Activated B cell treated with CpG ODN at 0.5 μM for 24 hours (primary cell): Measurements from ENCODE around the gene LGI2. TPM values are rescaled to one million over a fixed set of nuclear protein-coding genes. Genes with fewer than 3 reads are reported as not detected.

Experiments used
- ATAC-seq: fragments of 200-7000 bp; cut with Tn5 transposase; one replicate; pipeline ENCODE4 v1.10.0; 2021; ENCODE audit warnings: low read depth, mild to moderate bottlenecking, moderate library complexity
- CTCF ChIA-PET: fragments of 350-600 bp; sonication (Branson Sonifier 250); formaldehyde crosslinking; loops from one replicate; lab custom pipeline; 2021; ENCODE audit warnings: antibody characterized with exemption; lab: Charles Lee
- POLR2A ChIA-PET: fragments of 350-600 bp; sonication (Branson Sonifier 250); formaldehyde crosslinking; loops from one replicate; lab custom pipeline; 2021; ENCODE audit warnings: antibody characterized with exemption; lab: Charles Lee
- DNase-seq: peaks from one replicate; pipeline ENCODE4 v3.0.0; 2022
- H3K27ac Mint-ChIP-seq: one replicate; pipeline ENCODE4 v1.8.0; 2020; ENCODE audit warnings: mixed read lengths
- H3K27me3 Mint-ChIP-seq: one replicate; pipeline ENCODE4 v1.8.0; 2021; ENCODE audit warnings: mixed read lengths
- H3K36me3 Mint-ChIP-seq: one replicate; pipeline ENCODE4 v1.8.0; 2021; ENCODE audit warnings: low read depth, mixed read lengths
- H3K4me1 Mint-ChIP-seq: one replicate; pipeline ENCODE4 v1.8.0; 2021; ENCODE audit warnings: mixed read lengths
- H3K4me3 Mint-ChIP-seq: one replicate; pipeline ENCODE4 v1.8.0; 2020; ENCODE audit warnings: mild to moderate bottlenecking, mixed read lengths
- H3K9me3 Mint-ChIP-seq: one replicate; pipeline ENCODE4 v1.8.0; 2020; ENCODE audit warnings: mixed read lengths
- CTCF ChIP-seq: fragments of 200-600 bp; IDR thresholded peaks from one replicate; pipeline ENCODE4 v1.8.0; 2022; ENCODE audit warnings: antibody characterized with exemption, mild to moderate bottlenecking
- intact Hi-C: fragments of 100-400 bp; cut with micrococcal nuclease; formaldehyde crosslinking; loops from one replicate; pipeline ENCODE4 v1.15.1; 2024
- total RNA-seq: library from RNA; stranded (reverse); gene quantifications from 2 replicates; pipeline ENCODE4 v1.2.3, GENCODE V29; 2022

The LGI2 gene
- not detected in 2 replicates for total RNA-seq

- peaks cover 59% of the 10 kb centered on the region for H3K27me3 Mint-ChIP-seq
- H3K36me3 Mint-ChIP-seq, result no peaks in the 10 kb centered on the region
- TF ChIP-seq CTCF, result no peak
- H3K27ac Mint-ChIP-seq, result no peak within 1 kb of the TSS
- H3K9me3 Mint-ChIP-seq, result peaks cover 4% of the 10 kb centered on the region
- intact Hi-C loops, result no loop called here
- no peak for ATAC-seq
- H3K4me3 Mint-ChIP-seq, result peak within 1 kb of the TSS; percentile 21
- ChIA-PET POLR2A (no interaction called here), CTCF (no interaction called here)
- no peak for DNase-seq
- peaks cover 5% of the 10 kb centered on the region for H3K4me1 Mint-ChIP-seq
These were observed at the start of gene LGI2 for GRCh38 chr4:25030277-25031076. TSS of gene LGI2 (minus strand) at chr4:25030946. CDS start at chr4:25030693, 253 bp downstream.

DNA sequence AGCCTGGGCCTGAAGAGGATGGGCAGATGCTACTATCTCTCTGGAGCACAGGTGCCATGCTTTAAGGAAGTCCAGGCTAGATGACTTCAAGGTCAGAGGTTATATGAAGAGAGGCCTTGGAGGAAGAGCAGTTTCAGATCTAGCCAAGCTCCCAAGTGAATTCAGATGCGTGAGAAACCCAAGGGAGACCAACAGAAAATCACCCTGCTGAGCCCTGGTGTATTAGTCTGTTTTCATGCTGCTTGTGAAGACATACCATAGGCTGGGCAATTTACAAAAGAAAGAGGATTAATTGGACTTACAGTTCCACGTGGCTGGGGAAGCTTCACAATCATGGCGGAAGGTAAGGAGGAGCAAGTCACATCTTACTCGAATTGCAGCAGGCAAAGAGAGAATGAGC, 47.8 kb upstream of the LGI2 start:
- ATAC-seq, result no peak
- TF ChIP-seq CTCF, result no peak
- Mint-ChIP-seq H3K36me3 (no peaks in the 10 kb centered on the region), H3K27ac (no peak overlapping the region), H3K27me3 (peaks cover 11% of the 10 kb centered on the region), H3K4me3 (no peak overlapping the region), H3K9me3 (no peaks in the 10 kb centered on the region), H3K4me1 (no peaks in the 10 kb centered on the region)
- ChIA-PET CTCF (no interaction called here), POLR2A (no interaction called here)
- DNase-seq, result no peak
- intact Hi-C loops, result no loop called here

DNA sequence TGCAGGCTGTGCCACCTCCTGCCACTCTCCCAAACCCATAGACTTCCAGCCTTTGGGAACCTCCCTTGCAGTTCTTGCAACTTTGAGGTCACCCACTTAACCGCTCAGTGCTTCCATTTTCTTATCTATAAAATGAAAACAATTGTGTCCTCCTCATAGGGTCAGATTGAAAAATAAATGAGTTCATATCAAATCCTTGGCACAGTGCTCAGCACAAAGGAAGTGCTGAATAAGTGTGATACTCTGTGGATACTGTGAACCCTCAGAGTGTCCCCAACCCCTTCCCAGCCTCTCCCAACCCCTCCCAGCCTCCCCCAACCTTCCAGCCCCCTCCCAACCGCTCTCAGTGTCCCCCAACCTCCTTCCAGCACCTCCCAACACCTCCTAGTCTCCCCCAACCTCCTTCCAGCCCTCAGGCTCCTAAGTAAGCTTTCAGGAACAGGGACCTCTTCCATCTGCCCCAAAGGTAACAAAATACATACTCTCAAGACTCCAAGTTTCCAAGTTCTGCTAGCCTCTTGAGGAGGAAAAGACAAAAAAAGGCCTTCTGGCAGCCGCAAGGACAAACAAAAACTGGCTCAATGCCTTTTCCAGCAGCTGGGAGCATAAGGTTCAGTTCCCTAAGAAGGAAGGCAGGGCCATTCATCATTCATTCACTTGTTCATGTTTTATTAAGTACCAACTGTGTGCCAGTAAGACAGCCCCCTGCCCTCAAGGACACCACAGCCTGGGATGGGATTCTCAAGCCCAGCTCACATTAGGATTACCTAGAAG, 46.1 kb upstream of the LGI2 start:
- ChIA-PET POLR2A (no interaction called here), CTCF (no interaction called here)
- Mint-ChIP-seq H3K27me3 (peaks cover 4% of the 10 kb centered on the region), H3K9me3 (no peaks in the 10 kb centered on the region), H3K27ac (no peak overlapping the region), H3K36me3 (no peaks in the 10 kb centered on the region), H3K4me3 (no peak overlapping the region), H3K4me1 (no peaks in the 10 kb centered on the region)
- ATAC-seq, result no peak
- no peak for TF ChIP-seq CTCF
- intact Hi-C loops, result no loop called here
- no peak for DNase-seq

DNA sequence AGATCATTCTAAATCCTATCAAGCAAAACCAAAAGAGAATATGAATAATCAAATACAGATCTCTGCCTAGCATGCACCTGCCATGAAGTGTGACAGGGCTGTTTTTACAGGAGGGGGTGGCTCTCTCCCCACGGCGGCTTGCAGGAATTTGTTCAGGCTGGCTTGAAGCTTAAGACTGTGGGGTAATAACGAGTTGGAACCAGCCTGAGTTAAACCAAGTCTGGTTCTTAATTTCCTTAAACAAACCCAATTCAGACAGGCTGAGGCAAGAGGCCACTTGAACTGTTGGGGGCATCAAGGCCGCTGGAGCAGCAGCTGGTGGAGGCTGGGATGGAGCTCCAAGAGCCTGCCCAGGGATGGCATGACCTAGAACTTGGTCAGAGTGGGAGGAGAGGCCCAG, 45.1 kb upstream of the LGI2 start:
- peaks cover 6% of the 10 kb centered on the region for H3K27me3 Mint-ChIP-seq
- no peak overlapping the region for H3K4me3 Mint-ChIP-seq
- H3K9me3 Mint-ChIP-seq, result no peaks in the 10 kb centered on the region
- ChIA-PET POLR2A (no interaction called here), CTCF (no interaction called here)
- H3K36me3 Mint-ChIP-seq, result no peaks in the 10 kb centered on the region
- no peak overlapping the region for H3K27ac Mint-ChIP-seq
- TF ChIP-seq CTCF, result no peak
- DNase-seq, result no peak
- no peak for ATAC-seq
- intact Hi-C loops, result no loop called here
- H3K4me1 Mint-ChIP-seq, result no peaks in the 10 kb centered on the region

DNA sequence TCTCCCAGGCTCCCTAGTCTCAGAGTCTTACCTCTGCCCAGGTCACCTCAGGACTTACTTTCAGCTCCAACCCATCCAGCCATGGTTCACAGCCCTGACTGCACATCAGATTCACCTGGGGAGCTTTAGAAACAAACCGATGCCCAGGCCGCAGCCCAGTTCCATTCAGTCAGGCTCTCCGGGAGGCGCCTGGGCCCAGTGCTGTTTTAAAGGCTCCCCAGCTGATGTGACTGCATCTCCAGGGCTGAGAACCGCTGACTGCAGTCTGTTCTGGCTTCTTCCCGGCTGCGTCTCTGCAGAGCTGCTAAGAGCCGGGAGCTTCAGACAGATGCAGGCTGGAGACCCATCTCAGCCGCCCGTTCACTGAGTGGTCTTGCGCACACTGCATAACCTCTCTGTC, 44.4 kb upstream of the LGI2 start:
- H3K4me3 Mint-ChIP-seq, result no peak overlapping the region
- TF ChIP-seq CTCF, result no peak
- POLR2A ChIA-PET, result no interaction called here
- H3K27me3 Mint-ChIP-seq, result peaks cover 8% of the 10 kb centered on the region
- no peak for ATAC-seq
- H3K36me3 Mint-ChIP-seq, result no peaks in the 10 kb centered on the region
- no peak overlapping the region for H3K27ac Mint-ChIP-seq
- no peaks in the 10 kb centered on the region for H3K9me3 Mint-ChIP-seq
- intact Hi-C loops, result no loop called here
- H3K4me1 Mint-ChIP-seq, result no peaks in the 10 kb centered on the region
- DNase-seq, result no peak
- CTCF ChIA-PET, result no interaction called here
